A673 (cell line): ENCODE data around the gene A2M.

ENCODE experiments used
- CTCF ChIP-seq: fragments of 300-800, 200-600 bp; sonication (generic); conservative IDR thresholded peaks from 2 replicates; pipeline ENCODE4 v1.5.1; 2017; ENCODE audit warnings: low read depth, mild to moderate bottlenecking, antibody characterized with exemption, low read length, moderate library complexity, mixed read lengths
- EZH2 ChIP-seq: fragments of 200-600 bp; sonication (generic); IDR thresholded peaks from 2 replicates; pipeline ENCODE4 v1.6.1; 2017; ENCODE audit warnings: borderline replicate concordance, low read depth, mild to moderate bottlenecking, mixed read lengths, antibody characterized with exemption, low read length; ENCODE audit not compliant: poor library complexity, severe bottlenecking

- TF ChIP-seq CTCF (no peak), EZH2 (no peak)
Observed at GRCh38 chr12:9148926-9149325, 33.2 kb upstream of the A2M start.
